IMR-90 (cell line): ENCODE measurements around the gene CD248. TPM values are rescaled to one million over a fixed set of nuclear protein-coding genes. Genes with fewer than 3 reads are reported as not detected.

Experiments
- RCOR1 ChIP-seq: IDR thresholded peaks from 2 replicates; pipeline ENCODE4 v1.6.1; 2012; ENCODE audit warnings: mild to moderate bottlenecking, low read length, improper control_type of control experiment; ENCODE audit not compliant: insufficient replicate concordance
- SMC3 ChIP-seq: fragments of 150-350 bp; IDR thresholded peaks from 2 replicates; pipeline ENCODE4 v1.6.1; 2016; ENCODE audit warnings: low read depth, mild to moderate bottlenecking, antibody characterized with exemption, low read length, moderate library complexity
- polyA plus RNA-seq, 3 experiments: library from polyadenylated mRNA; depleted of rRNA; stranded (reverse); fragments of >200 nt; gene quantifications; 2 replicates each; pipeline ENCODE4 v1.2.3, GENCODE V29; 2012; ENCODE audit warnings: low replicate concordance in 1 of 3
- total RNA-seq: library from RNA; depleted of rRNA; stranded (reverse); fragments of >200 nt; gene quantifications from 2 replicates; pipeline ENCODE4 v1.2.3, GENCODE V29; 2012

The CD248 gene
- total and polyA plus RNA-seq, 2 of the 4 experiments (the other 2 are of a cell fraction) = 19.5 to 223 TPM

GRCh38 chr11:66268244-66268951 is 48.4 kb downstream of the CD248 start, which contains the start of gene RAB1B (continued):
- TF ChIP-seq SMC3 (no peak), RCOR1 (no peak)
